HepG2 (cell line): ENCODE data around the gene NAA38. TPM values are rescaled to one million over a fixed set of nuclear protein-coding genes. Genes with fewer than 3 reads are reported as not detected.

Source experiments
- AGO2 ChIP-seq: fragments of 200-400 bp; formaldehyde crosslinking; optimal IDR thresholded peaks from 2 replicates; pipeline ENCODE3; 2017; ENCODE audit warnings: mild to moderate bottlenecking, low read depth, low read length, moderate library complexity
- ASH2L ChIP-seq: fragments of 300-600, 200-600 bp; sonication (generic); IDR thresholded peaks from 2 replicates; pipeline ENCODE4 v1.7.0; 2017; ENCODE audit warnings: low read depth, mild to moderate bottlenecking, moderate library complexity, mixed read lengths, low read length; ENCODE audit not compliant: insufficient read length
- CREM ChIP-seq, 2 experiments: sonication (generic) in 1 of 2; formaldehyde crosslinking in 1 of 2; IDR thresholded peaks; 2 replicates each; pipeline versions ENCODE4 v1.4.0 to v1.6.1; 2016 to 2020; ENCODE audit warnings: antibody characterized with exemption in 1 of 2, mild to moderate bottlenecking in 1 of 2, missing genetic modification reagents in 1 of 2
- HDAC2 ChIP-seq: sonication (generic); formaldehyde crosslinking; IDR thresholded peaks from 2 replicates; pipeline ENCODE4 v1.4.0; 2020; ENCODE audit warnings: missing genetic modification reagents
- KDM3A ChIP-seq: IDR thresholded peaks from 2 replicates; pipeline ENCODE4 v1.6.1; 2018; ENCODE audit warnings: low read depth, missing compliant biosample characterization
- POLR2A ChIP-seq, 2 experiments: IDR thresholded peaks; 2 replicates each; pipeline ENCODE4 v1.6.1; 2011; ENCODE audit warnings: low read depth in 2 of 2, low read length in 2 of 2, mild to moderate bottlenecking in 1 of 2, moderate library complexity in 1 of 2; ENCODE audit not compliant: insufficient read depth in 1 of 2
- RARG ChIP-seq: sonication (generic); formaldehyde crosslinking; IDR thresholded peaks from 2 replicates; pipeline ENCODE4 v1.4.0; 2020; ENCODE audit warnings: low read depth, mild to moderate bottlenecking, missing genetic modification reagents
- TAF15 ChIP-seq: fragments of 200-400 bp; formaldehyde crosslinking; IDR thresholded peaks from one replicate; pipeline ENCODE4 v1.6.1; 2018; ENCODE audit warnings: mild to moderate bottlenecking, low read depth, low read length; ENCODE audit not compliant: poor library complexity, severe bottlenecking
- ZMAT3 ChIP-seq: sonication (generic); formaldehyde crosslinking; conservative IDR thresholded peaks from 2 replicates; pipeline ENCODE4 v1.7.0; 2021; ENCODE audit warnings: missing genetic modification reagents
- ZNF124 ChIP-seq: sonication (generic); formaldehyde crosslinking; IDR thresholded peaks from 2 replicates; pipeline ENCODE4 v1.4.0; 2020; ENCODE audit warnings: missing genetic modification reagents
- ZNF138 ChIP-seq: sonication (generic); formaldehyde crosslinking; IDR thresholded peaks from 2 replicates; pipeline ENCODE4 v1.5.0; 2020; ENCODE audit warnings: mild to moderate bottlenecking, low read depth, missing genetic modification reagents
- ZNF33A ChIP-seq: sonication (generic); formaldehyde crosslinking; IDR thresholded peaks from 2 replicates; pipeline ENCODE4 v1.5.1; 2020; ENCODE audit warnings: missing genetic modification reagents, mild to moderate bottlenecking, moderate library complexity, borderline replicate concordance
- polyA plus RNA-seq, 8 experiments: library from polyadenylated mRNA; depleted of rRNA in 3 of 8; stranded (reverse) in 7 of 8; unstranded in 1 of 8; fragments of >200 nt; fragmentation: Illumina TruSeq in 4 of 8; extraction: Trizol in 4 of 8; gene quantifications; 2 replicates each; pipeline versions ENCODE4 v1.2.1 to v1.2.3, GENCODE V29; 2011 to 2016; ENCODE audit warnings: low read depth in 4 of 8, missing spikeins in 1 of 8, mixed read lengths in 1 of 8; ENCODE audit not compliant: insufficient read depth in 1 of 8
- total RNA-seq, 5 experiments: library from RNA; depleted of rRNA; stranded (reverse); fragments of >200 nt; fragmentation: Illumina TruSeq; extraction: Trizol; gene quantifications; 2 replicates each; pipeline ENCODE4 v1.2.3, GENCODE V29; 2016; ENCODE audit warnings: low read depth in 1 of 5
- TF ChIP-seq, protein P1 (sequence below): sonication (generic); formaldehyde crosslinking; IDR thresholded peaks from 2 replicates; pipeline ENCODE4 v1.4.0; 2020; ENCODE audit warnings: missing genetic modification reagents, mild to moderate bottlenecking, borderline replicate concordance

The NAA38 gene
- total and polyA plus RNA-seq, 2 of the 13 experiments (the other 11 are each of a cell fraction or from before 2014, with no cell fraction given) = 46.9 to 91.6 TPM

DNA sequence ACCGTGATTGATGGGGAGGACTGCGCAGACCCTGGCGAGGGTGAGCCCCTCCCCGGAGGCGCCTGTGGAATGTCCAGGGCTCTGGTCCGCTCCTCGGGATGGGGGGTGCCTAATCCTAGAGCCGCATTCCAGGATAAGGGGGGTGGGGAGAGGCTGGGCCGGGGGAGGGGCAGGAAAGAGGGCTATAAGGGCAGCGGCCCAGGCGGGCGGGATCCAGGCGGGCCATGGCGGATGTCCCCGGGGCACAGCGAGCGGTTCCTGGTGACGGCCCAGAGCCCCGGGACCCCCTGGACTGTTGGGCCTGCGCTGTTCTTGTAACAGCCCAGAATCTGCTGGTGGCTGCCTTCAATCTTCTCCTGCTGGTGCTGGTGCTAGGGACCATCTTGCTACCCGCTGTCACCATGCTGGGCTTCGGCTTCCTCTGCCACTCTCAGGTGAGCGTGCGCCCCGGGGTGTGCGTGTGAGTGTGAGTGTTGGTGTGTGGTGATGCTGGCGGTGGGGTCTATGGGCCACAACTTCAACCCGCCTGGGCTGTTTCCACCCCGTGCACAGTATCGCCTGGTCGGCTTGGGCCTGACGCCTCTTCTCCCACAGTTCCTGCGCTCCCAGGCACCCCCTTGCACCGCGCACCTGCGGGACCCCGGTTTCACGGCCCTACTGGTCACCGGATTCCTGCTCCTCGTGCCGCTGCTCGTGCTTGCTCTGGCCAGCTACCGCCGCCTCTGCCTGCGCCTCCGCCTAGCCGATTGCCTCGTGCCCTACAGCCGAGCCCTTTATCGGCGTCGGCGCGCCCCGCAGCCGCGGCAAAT is 2.3 kb downstream of the NAA38 start, which contains the start of gene TMEM88 (continued):
- TF ChIP-seq, protein P1, sequence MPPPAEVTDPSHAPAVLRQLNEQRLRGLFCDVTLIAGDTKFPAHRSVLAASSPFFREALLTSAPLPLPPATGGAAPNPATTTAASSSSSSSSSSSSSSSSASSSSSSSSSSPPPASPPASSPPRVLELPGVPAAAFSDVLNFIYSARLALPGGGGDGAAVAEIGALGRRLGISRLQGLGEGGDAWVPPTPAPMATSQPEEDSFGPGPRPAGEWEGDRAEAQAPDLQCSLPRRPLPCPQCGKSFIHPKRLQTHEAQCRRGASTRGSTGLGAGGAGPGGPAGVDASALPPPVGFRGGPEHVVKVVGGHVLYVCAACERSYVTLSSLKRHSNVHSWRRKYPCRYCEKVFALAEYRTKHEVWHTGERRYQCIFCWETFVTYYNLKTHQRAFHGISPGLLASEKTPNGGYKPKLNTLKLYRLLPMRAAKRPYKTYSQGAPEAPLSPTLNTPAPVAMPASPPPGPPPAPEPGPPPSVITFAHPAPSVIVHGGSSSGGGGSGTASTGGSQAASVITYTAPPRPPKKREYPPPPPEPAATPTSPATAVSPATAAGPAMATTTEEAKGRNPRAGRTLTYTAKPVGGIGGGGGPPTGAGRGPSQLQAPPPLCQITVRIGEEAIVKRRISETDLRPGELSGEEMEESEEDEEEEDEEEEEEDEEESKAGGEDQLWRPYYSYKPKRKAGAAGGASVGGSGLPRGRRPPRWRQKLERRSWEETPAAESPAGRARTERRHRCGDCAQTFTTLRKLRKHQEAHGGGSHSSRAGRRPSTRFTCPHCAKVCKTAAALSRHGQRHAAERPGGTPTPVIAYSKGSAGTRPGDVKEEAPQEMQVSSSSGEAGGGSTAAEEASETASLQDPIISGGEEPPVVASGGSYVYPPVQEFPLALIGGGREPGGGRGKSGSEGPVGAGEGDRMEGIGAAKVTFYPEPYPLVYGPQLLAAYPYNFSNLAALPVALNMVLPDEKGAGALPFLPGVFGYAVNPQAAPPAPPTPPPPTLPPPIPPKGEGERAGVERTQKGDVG (CRISPR knock-in tag) = no peak
- peak; percentile 46 for TF ChIP-seq TAF15
- no peak for TF ChIP-seq ASH2L
- no peak for TF ChIP-seq CREM (IDR thresholded peaks at IDR 0.05)
- TF ChIP-seq CREM (CRISPR knock-in tag; IDR thresholded peaks at IDR 0.05) = no peak
- TF ChIP-seq ZNF124 (CRISPR knock-in tag) = no peak
- no peak for TF ChIP-seq HDAC2 (CRISPR knock-in tag)
- TF ChIP-seq ZNF33A = no peak
- no peak for TF ChIP-seq ZMAT3 (CRISPR knock-in tag)
- no peak for TF ChIP-seq ZNF138
- TF ChIP-seq POLR2A (IDR thresholded peaks at IDR 0.05; ENCODE audit: insufficient read depth in 1 of 2, low read depth in 2 of 2, low read length in 2 of 2) = 0 out of 4 replicates have a peak, but pooled peaks of 1 of the 2 experiments have one; percentile 27
- TF ChIP-seq RARG (CRISPR knock-in tag) = no peak
- no peak for TF ChIP-seq KDM3A (CRISPR knock-in tag)
- TF ChIP-seq AGO2 = peak; percentile 96
